Endothelial cell of umbilical vein (primary cell): ENCODE data around the gene GBF1. TPM values are rescaled to one million over a fixed set of nuclear protein-coding genes. Genes with fewer than 3 reads are reported as not detected.

ENCODE experiments used
- BruUV-seq: library from RNA; stranded (reverse); fragments of 400-500 nt; replicated peaks from 2 replicates; lab custom pipeline; 2021; lab: Mats Ljungman, UMichigan
- CTCF ChIA-PET: fragments of 300-600, 350-600 bp; sonication (Branson Sonifier 250); formaldehyde crosslinking; loops from one replicate; lab custom pipeline; 2021; ENCODE audit warnings: antibody characterized with exemption, inconsistent platforms; lab: Charles Lee
- POLR2A ChIA-PET: fragments of 300-600, 350-600 bp; sonication (Branson Sonifier 250); formaldehyde crosslinking; loops from one replicate; lab custom pipeline; 2021; ENCODE audit warnings: antibody characterized with exemption, inconsistent platforms; lab: Charles Lee
- DNase-seq: peaks from one replicate; pipeline ENCODE4 v3.0.0-alpha.2; 2011; ENCODE audit warnings: low read depth, low spot score
- FAIRE-seq: peaks from 2 replicates; lab custom pipeline; 2011; peaks lifted over from hg19 to GRCh38; lab: Jason Lieb, UNC
- H2AFZ ChIP-seq: 2 replicates; pipeline ENCODE4 v1.6.0; 2012; ENCODE audit warnings: low read depth, low read length, control low read depth, inconsistent platforms
- H3K27ac ChIP-seq: 2 replicates; pipeline ENCODE4 v1.5.1; 2011; ENCODE audit warnings: low read depth, mild to moderate bottlenecking, control low read depth, low read length, moderate library complexity; ENCODE audit not compliant: insufficient read depth
- H3K27me3 ChIP-seq, 2 experiments: 2 replicates each; pipeline versions ENCODE4 v1.6.0 to v1.6.1; 2011; ENCODE audit warnings: low read length in 2 of 2, mixed read lengths in 1 of 2; ENCODE audit not compliant: control insufficient read depth in 2 of 2, insufficient read depth in 2 of 2
- H3K36me3 ChIP-seq, 2 experiments: 2 replicates in 1 of 2; 3 replicates in 1 of 2; pipeline ENCODE4 v1.5.1; 2011; ENCODE audit warnings: low read length in 2 of 2, mild to moderate bottlenecking in 1 of 2, moderate library complexity in 1 of 2; ENCODE audit not compliant: control insufficient read depth in 2 of 2, insufficient read depth in 2 of 2; ENCODE audit errors: extremely low read depth in 1 of 2
- H3K4me1 ChIP-seq: 3 replicates; pipeline ENCODE4 v1.5.1; 2011; ENCODE audit warnings: mild to moderate bottlenecking, low read length; ENCODE audit not compliant: control insufficient read depth, insufficient read depth; ENCODE audit errors: extremely low read depth
- H3K4me2 ChIP-seq: 2 replicates; pipeline ENCODE4 v1.6.1; 2011; ENCODE audit warnings: low read length, control low read depth, mixed read lengths; ENCODE audit not compliant: insufficient read depth
- H3K4me3 ChIP-seq, 3 experiments: fragments of 200-600 bp in 1 of 3; sonication (generic), shearing (Covaris generic) in 1 of 3; replicated peaks in 1 of 3; 2 replicates each; pipeline ENCODE4 v1.5.1; 2011 to 2016; ENCODE audit warnings: control low read depth in 3 of 3, low read length in 3 of 3, mild to moderate bottlenecking in 2 of 3, inconsistent platforms in 1 of 3, low read depth in 1 of 3, moderate library complexity in 1 of 3; ENCODE audit not compliant: insufficient read depth in 1 of 3
- H3K79me2 ChIP-seq: 2 replicates; pipeline ENCODE4 v1.6.0; 2012; ENCODE audit warnings: low read length, inconsistent platforms; ENCODE audit not compliant: control insufficient read depth, insufficient read depth
- H3K9ac ChIP-seq: replicated peaks from 2 replicates; pipeline ENCODE3; 2011; ENCODE audit warnings: low read length, control low read depth; ENCODE audit not compliant: insufficient read depth; ENCODE audit errors: extremely low read depth
- H3K9me1 ChIP-seq: replicated peaks from 3 replicates; pipeline ENCODE4 v1.6.0; 2011; ENCODE audit warnings: mild to moderate bottlenecking, low read length; ENCODE audit not compliant: control insufficient read depth, insufficient read depth; ENCODE audit errors: extremely low read depth
- H3K9me3 ChIP-seq: replicated peaks from 2 replicates; pipeline ENCODE4 v1.5.1; 2012; ENCODE audit warnings: low read length, inconsistent platforms; ENCODE audit not compliant: control insufficient read depth, insufficient read depth
- H4K20me1 ChIP-seq: replicated peaks from 2 replicates; pipeline ENCODE3; 2011; ENCODE audit warnings: mild to moderate bottlenecking, low read length; ENCODE audit not compliant: control insufficient read depth, insufficient read depth; ENCODE audit errors: extremely low read depth
- CTCF ChIP-seq, 2 donors: IDR thresholded peaks; 1 replicate in 1 of 2; 2 replicates in 1 of 2; pipeline ENCODE4 v1.5.1; 2011; ENCODE audit warnings: low read length in 2 of 2, mild to moderate bottlenecking in 2 of 2, moderate library complexity in 2 of 2, control low read depth in 1 of 2, inconsistent platforms in 1 of 2, low read depth in 1 of 2; ENCODE audit not compliant: insufficient read depth in 1 of 2; ENCODE audit errors: extremely low read depth in 1 of 2
- EZH2 ChIP-seq: IDR thresholded peaks from 2 replicates; pipeline ENCODE4 v1.6.1; 2012; ENCODE audit warnings: borderline replicate concordance, low read depth, mild to moderate bottlenecking, moderate library complexity, low read length, inconsistent platforms; ENCODE audit not compliant: severe bottlenecking
- FOS ChIP-seq: IDR thresholded peaks from 2 replicates; pipeline ENCODE4 v1.6.1; 2011; ENCODE audit warnings: mild to moderate bottlenecking, low read length, moderate library complexity, borderline replicate concordance; ENCODE audit not compliant: insufficient read depth
- GATA2 ChIP-seq: IDR thresholded peaks from 2 replicates; pipeline ENCODE4 v1.7.0; 2011; ENCODE audit warnings: low read depth, mild to moderate bottlenecking, moderate library complexity, mixed read lengths, low read length; ENCODE audit not compliant: insufficient read length, insufficient read depth
- JUN ChIP-seq: IDR thresholded peaks from 2 replicates; pipeline ENCODE4 v1.6.1; 2011; ENCODE audit warnings: borderline replicate concordance, low read depth; ENCODE audit not compliant: insufficient read length, insufficient read depth
- MAX ChIP-seq: IDR thresholded peaks from 2 replicates; pipeline ENCODE4 v1.6.1; 2011; ENCODE audit not compliant: insufficient read depth, insufficient read length
- MYC ChIP-seq: IDR thresholded peaks from one replicate; pipeline ENCODE4 v1.6.1; 2011; ENCODE audit warnings: mild to moderate bottlenecking, low read depth, low read length
- POLR2A ChIP-seq: IDR thresholded peaks from 2 replicates; pipeline ENCODE4 v1.6.1; 2012; ENCODE audit warnings: low read depth, mild to moderate bottlenecking, control low read depth, low read length
- POLR2AphosphoS5 ChIP-seq: IDR thresholded peaks from 2 replicates; pipeline ENCODE4 v1.6.1; 2012; ENCODE audit warnings: low read depth, mild to moderate bottlenecking, control low read depth, low read length, moderate library complexity; ENCODE audit not compliant: insufficient read depth
- dilution Hi-C: fragments of 300-500 bp; cut with MboI; formaldehyde crosslinking; loops from one replicate; pipeline ENCODE4 v1.15.0; 2019; ENCODE audit warnings: low sequenced_read_pairs; ENCODE audit not compliant: extremely low pct_ligation_motif_present
- intact Hi-C: fragments of 100-400 bp; cut with micrococcal nuclease; formaldehyde crosslinking; loops from one replicate; pipeline ENCODE4 v1.10.0; 2022
- polyA plus RNA-seq, 4 experiments: library from polyadenylated mRNA; depleted of rRNA in 3 of 4; stranded (reverse) in 3 of 4; unstranded in 1 of 4; fragments of >200 nt; gene quantifications; 2 replicates each; pipeline versions ENCODE4 v1.2.1 to v1.2.3, GENCODE V29; 2011 to 2012; ENCODE audit warnings: missing spikeins in 1 of 4
- total RNA-seq: library from RNA; stranded (reverse); gene quantifications from 2 replicates; pipeline ENCODE4 v1.2.3, GENCODE V29; 2021

The GBF1 gene
- total and polyA plus RNA-seq, 2 donors (not counting 3 experiments of a cell fraction or from before 2014, with no cell fraction given) = 26.0 to 49.7 TPM

- H3K9me3 ChIP-seq = no peaks in the 10 kb centered on the region
- no peak overlapping the region for H3K9ac ChIP-seq
- no TSS peak for BruUV-seq
- dilution Hi-C loops (no loop called here), intact Hi-C loops (no loop called here)
- CTCF ChIA-PET = interaction anchor here (1.1 to 5.8 kb wide), 4 partner anchors 15 to 188 kb away, joined by 4 to 51 read pairs (median 6); partner anchors contain the start of gene FBXL15
- no peak overlapping the region for H3K4me2 ChIP-seq
- peaks cover 0 to under 1% of the 10 kb centered on the region in 2 experiments for H3K36me3 ChIP-seq
- TF ChIP-seq POLR2AphosphoS5 (no peak), EZH2 (no peak), JUN (no peak), MYC (no peak), POLR2A (no peak), GATA2 (no peak), MAX (no peak), FOS (no peak), CTCF (IDR thresholded peaks at IDR 0.05; ENCODE audit: extremely low read depth in 1 of 2, insufficient read depth in 1 of 2, low read depth in 1 of 2, low read length in 2 of 2) (no peak)
- no peak for DNase-seq
- no peaks in the 10 kb centered on the region for H3K79me2 ChIP-seq
- no peak overlapping the region for H3K27ac ChIP-seq
- no peak overlapping the region for H2AFZ ChIP-seq
- POLR2A ChIA-PET = no interaction called here
- no peak overlapping the region for H3K4me3 ChIP-seq
- H3K9me1 ChIP-seq = no peaks in the 10 kb centered on the region
- no peaks in the 10 kb centered on the region for H4K20me1 ChIP-seq
- no peak for FAIRE-seq
- H3K4me1 ChIP-seq = no peaks in the 10 kb centered on the region
- H3K27me3 ChIP-seq = peaks cover 37 to 44% of the 10 kb centered on the region in 2 experiments
Measured at GRCh38 chr10:102407425-102408130, 162.2 kb downstream of the GBF1 start.
